GM12801 (cell line): ENCODE measurements around the gene ABCB11.

Experiments used
- TF ChIP-seq, protein P1 (sequence below): IDR thresholded peaks from one replicate; pipeline ENCODE4 v1.5.1; 2011; ENCODE audit warnings: control low read depth; ENCODE audit not compliant: insufficient read length; ENCODE audit errors: extremely low read depth

ABCB11 gene

DNA sequence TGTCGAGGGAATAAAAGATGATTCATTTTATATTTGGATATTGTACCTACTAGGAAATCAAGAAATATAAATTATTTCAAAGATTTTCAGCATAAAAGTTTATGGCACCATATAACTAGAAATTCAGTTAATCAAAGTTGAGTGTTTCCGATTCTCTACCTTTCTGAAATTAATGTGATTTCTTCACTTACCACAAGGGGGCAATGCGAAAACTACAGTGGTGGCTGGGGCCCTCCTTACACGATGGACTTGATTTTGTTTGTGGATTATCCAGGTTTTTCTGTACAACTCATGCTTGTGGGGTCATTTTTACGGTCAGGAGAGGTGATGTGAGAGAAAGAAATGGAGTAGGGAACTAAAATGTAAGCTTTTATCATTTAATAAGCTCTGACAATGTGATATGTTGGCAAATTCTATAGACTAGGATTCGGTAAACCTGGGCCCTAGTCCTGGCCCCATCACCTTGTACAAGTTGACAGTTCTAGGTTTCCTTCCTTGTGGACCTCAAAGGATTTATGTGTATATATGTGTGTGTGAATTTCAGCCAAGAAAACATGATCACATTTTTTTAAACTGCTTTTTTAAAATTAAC, 82.4 kb downstream of the ABCB11 start:
- TF ChIP-seq, protein P1, sequence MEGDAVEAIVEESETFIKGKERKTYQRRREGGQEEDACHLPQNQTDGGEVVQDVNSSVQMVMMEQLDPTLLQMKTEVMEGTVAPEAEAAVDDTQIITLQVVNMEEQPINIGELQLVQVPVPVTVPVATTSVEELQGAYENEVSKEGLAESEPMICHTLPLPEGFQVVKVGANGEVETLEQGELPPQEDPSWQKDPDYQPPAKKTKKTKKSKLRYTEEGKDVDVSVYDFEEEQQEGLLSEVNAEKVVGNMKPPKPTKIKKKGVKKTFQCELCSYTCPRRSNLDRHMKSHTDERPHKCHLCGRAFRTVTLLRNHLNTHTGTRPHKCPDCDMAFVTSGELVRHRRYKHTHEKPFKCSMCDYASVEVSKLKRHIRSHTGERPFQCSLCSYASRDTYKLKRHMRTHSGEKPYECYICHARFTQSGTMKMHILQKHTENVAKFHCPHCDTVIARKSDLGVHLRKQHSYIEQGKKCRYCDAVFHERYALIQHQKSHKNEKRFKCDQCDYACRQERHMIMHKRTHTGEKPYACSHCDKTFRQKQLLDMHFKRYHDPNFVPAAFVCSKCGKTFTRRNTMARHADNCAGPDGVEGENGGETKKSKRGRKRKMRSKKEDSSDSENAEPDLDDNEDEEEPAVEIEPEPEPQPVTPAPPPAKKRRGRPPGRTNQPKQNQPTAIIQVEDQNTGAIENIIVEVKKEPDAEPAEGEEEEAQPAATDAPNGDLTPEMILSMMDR = no peak

DNA sequence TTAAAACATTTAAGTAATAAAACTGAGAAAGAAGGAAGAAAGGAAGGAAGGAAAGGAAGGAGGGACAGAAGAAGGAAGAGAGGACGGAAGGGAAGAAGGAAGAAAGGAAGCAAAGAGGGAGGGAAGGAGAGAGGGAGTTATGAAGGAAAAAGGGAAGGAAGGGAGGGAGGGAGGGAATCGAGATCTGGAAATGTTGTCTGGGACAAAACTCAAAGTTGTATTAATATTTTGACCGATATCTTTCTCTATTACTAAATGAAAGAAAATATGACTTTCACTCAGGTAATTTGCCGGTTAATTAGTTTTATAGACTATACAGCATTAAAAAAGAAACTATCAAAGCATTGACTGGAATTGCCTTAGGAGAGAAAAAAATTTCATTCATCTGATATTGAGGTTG, 85.6 kb downstream of the ABCB11 start:
- TF ChIP-seq, protein P1 = no peak

DNA sequence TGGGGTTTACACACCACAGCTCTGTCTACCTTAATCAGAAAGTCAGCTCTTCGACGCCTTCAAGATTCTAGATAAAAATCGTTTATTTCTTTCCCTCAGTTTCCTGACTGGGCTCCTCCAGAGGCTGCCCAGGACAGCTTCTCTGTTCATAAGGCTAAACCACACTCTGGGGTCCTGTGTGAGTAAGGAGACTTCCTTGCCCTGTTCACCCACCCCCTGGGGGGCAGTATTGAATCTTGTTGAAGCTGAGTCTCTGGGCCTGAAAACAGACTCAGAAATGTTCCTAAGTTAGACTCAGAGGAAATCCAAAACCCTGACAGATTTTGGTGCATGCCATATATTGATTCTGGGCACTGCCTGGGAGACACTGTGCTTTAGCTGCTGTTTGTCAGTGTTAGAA, 87.1 kb downstream of the ABCB11 start:
- TF ChIP-seq, protein P1 = no peak

DNA sequence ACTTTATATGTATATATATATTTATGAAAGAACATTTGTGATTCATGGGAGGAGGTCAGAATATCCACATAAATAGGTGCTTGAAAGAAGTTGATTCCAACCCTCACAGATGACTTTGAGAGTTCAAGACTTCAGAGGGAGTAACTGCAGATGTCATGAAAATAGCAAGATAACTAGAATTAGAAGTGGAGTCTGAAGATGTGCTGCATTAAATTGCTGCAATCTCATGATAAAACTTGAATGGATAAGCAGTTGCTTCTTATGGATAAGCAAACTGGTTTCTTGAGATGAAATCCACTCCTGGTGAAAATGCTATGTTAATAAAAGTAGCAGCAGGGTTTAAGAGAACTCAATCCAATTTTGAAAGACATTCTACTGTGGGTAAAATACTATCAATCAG, 89.8 kb downstream of the ABCB11 start:
- TF ChIP-seq, protein P1 = no peak

DNA sequence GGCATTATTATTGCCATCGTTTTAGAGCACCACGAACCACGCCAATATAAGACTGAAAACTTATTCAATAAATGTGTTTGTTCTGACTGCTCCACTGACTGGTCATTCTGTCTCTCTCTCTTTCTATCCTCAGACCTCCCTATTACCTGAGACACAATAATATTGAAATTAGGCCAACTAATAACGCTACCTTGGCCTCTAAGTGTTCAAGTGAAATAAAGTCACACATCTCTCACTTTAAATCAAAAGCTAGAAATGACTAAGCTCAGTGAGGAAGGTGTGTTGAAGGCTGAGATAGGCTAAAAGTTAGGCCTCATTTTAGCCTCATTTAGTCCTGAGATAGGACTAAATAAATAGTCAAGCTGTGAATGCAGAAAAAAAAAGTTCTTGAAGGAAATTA, 91.2 kb downstream of the ABCB11 start:
- TF ChIP-seq, protein P1 = no peak

DNA sequence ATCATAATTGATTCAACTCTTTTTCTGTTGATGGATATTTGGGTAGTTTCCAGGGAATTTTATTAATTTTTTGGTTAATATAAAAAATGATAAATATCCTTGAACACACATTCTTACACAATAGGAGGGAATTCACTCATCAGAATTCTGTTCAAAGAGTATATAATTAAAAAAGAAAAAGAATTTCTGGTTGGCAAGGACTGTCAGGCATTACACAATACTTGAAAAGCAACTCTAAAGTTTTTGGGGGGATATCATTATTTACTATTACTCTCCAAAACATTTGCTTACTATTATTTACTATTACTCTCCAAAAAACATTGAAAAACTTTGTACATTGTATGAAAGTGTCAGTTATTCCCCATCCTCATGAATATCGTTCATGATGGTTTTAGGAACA, 92.1 kb downstream of the ABCB11 start:
- TF ChIP-seq, protein P1 = no peak

DNA sequence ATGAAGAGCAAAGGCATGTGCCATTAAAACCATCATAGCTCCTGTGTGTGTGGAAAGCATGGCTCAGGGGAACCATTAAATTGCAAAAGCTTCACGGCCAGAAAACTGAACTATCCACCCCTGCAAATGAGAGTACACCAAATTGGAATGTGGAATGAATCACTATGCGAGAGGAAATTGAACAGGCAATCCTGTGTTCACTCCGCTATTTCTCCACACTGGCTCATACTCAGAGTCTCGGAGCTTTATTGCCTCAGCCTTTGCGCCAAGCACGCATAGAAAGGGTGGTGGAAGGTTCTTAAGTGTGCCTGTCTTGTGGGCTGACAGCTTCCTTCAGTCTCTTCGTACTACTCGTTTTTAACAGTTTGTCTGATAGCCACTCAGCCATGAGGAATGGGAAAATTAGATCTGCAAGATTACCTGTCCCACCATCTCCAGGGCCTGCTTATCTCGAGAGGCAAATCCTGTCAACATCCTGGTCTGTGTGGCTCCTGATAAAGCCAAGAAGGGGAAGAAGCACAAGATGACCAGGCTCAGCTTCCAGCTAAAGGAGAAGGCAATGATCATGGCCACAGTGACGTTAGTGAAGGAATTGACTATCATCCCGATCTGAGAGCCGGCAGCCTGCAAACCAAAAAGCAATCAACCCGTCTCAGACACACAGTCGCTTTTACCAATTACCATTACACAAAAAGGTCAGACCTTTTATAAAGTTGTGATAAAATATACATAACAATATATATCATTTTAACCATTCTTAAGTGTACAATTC, 95.1 kb downstream of the ABCB11 start:
- TF ChIP-seq, protein P1 = no peak
